H54 (cell line): ENCODE results near the gene OLFML1.

Experiments
- DNase-seq: peaks from one replicate; pipeline ENCODE4 v3.0.0; 2011; ENCODE audit warnings: low spot score, mixed read lengths; ENCODE audit not compliant: insufficient read length
- FAIRE-seq: peaks from 3 replicates; lab custom pipeline; 2011; peaks lifted over from hg19 to GRCh38; lab: Jason Lieb, UNC
- POLR2A ChIP-seq: IDR thresholded peaks from 2 replicates; pipeline ENCODE4 v1.6.1; 2011; ENCODE audit warnings: low read depth, mild to moderate bottlenecking, low read length

The OLFML1 gene

GRCh38 chr11:7538466-7539454, 53.5 kb downstream of the OLFML1 start:
- no peak for DNase-seq
- no peak for TF ChIP-seq POLR2A
- FAIRE-seq = no peak

- no peak for FAIRE-seq
- no peak for TF ChIP-seq POLR2A
- DNase-seq = no peak
Observed at GRCh38 chr11:7540830-7541555, 55.7 kb downstream of the OLFML1 start.

GRCh38 chr11:7543302-7543701, 58.0 kb downstream of the OLFML1 start:
- TF ChIP-seq POLR2A = no peak
- FAIRE-seq = no peak

GRCh38 chr11:7544021-7544420, 58.7 kb downstream of the OLFML1 start:
- FAIRE-seq (no peak), DNase-seq (no peak)
- no peak for TF ChIP-seq POLR2A

More at GRCh38 chr11:7543302-7543701, 58.0 kb downstream of the OLFML1 start:
- DNase-seq = no peak

GRCh38 chr11:7545611-7546010, 60.3 kb downstream of the OLFML1 start:
- no peak for TF ChIP-seq POLR2A

GRCh38 chr11:7546324-7546791, 61.1 kb downstream of the OLFML1 start:
- DNase-seq (no peak), FAIRE-seq (no peak)
- TF ChIP-seq POLR2A = no peak

More at GRCh38 chr11:7545611-7546010, 60.3 kb downstream of the OLFML1 start:
- no peak for FAIRE-seq
- no peak for DNase-seq

- FAIRE-seq = no peak
- no peak for DNase-seq
- TF ChIP-seq POLR2A = no peak
Observed at GRCh38 chr11:7547687-7548086, 62.4 kb downstream of the OLFML1 start.

- FAIRE-seq = no peak
- TF ChIP-seq POLR2A = no peak
- DNase-seq = peak; percentile 15
Observed at GRCh38 chr11:7548659-7549274, 63.5 kb downstream of the OLFML1 start.

GRCh38 chr11:7549681-7550080, 64.4 kb downstream of the OLFML1 start:
- DNase-seq (no peak), FAIRE-seq (no peak)
- no peak for TF ChIP-seq POLR2A

- no peak for DNase-seq
- FAIRE-seq = no peak
- no peak for TF ChIP-seq POLR2A
Observed at GRCh38 chr11:7551571-7551970, 66.3 kb downstream of the OLFML1 start.

- FAIRE-seq (no peak), DNase-seq (no peak)
- TF ChIP-seq POLR2A = no peak
Observed at GRCh38 chr11:7552666-7553065, 67.4 kb downstream of the OLFML1 start.

GRCh38 chr11:7555052-7555699, 69.9 kb downstream of the OLFML1 start:
- FAIRE-seq (no peak), DNase-seq (no peak)
- no peak for TF ChIP-seq POLR2A

GRCh38 chr11:7558046-7558445, 72.7 kb downstream of the OLFML1 start:
- FAIRE-seq = no peak
- TF ChIP-seq POLR2A = no peak
- DNase-seq = no peak
